HL-60 (cell line): ENCODE measurements around the gene MFN2. TPM values are rescaled to one million over a fixed set of nuclear protein-coding genes. Genes with fewer than 3 reads are reported as not detected.

Experiments used
- microRNA-seq: library from miRNA; unstranded; fragments of <30 nt; microRNA quantifications from one replicate; pipeline ENCODE4, GENCODE V29; 2018

The MFN2 gene

Small RNAs within 50 kb of the gene (microRNA-seq; reads per million reads assigned to microRNA genes)
- not detected for gene MIR6729
